Parathyroid adenoma (tissue), 2 donors: Measurements from ENCODE around the gene SLC25A13.

Experiments used
- H2AFZ ChIP-seq: fragments of 300-600 bp; sonication (generic); one replicate; pipeline ENCODE4 v1.7.0; 2017; ENCODE audit warnings: antibody characterized with exemption, mild to moderate bottlenecking
- H3K27ac ChIP-seq: fragments of 300-600 bp; sonication (generic); one replicate; pipeline ENCODE4 v1.7.0; 2017
- H3K27me3 ChIP-seq: fragments of 300-600 bp; sonication (generic); one replicate; pipeline ENCODE4 v1.7.0; 2017; ENCODE audit warnings: low read length; ENCODE audit not compliant: control insufficient read depth, insufficient read depth
- H3K36me3 ChIP-seq: fragments of 300-600 bp; sonication (generic); one replicate; pipeline ENCODE4 v1.7.0; 2017; ENCODE audit warnings: low read length; ENCODE audit not compliant: control insufficient read depth, insufficient read depth
- H3K4me1 ChIP-seq: fragments of 300-600 bp; sonication (generic); one replicate; pipeline ENCODE4 v1.7.0; 2017; ENCODE audit warnings: control low read depth
- H3K4me2 ChIP-seq: fragments of 300-600 bp; sonication (generic); one replicate; pipeline ENCODE4 v1.7.0; 2017; ENCODE audit warnings: low read length
- H3K4me3 ChIP-seq: fragments of 300-600 bp; sonication (generic); one replicate; pipeline ENCODE4 v1.7.0; 2017; ENCODE audit warnings: low read depth, low read length
- H3K79me2 ChIP-seq: fragments of 300-600 bp; sonication (generic); one replicate; pipeline ENCODE4 v1.7.0; 2017; ENCODE audit warnings: control low read depth
- H3K9ac ChIP-seq: fragments of 300-600 bp; sonication (generic); one replicate; pipeline ENCODE4 v1.7.0; 2017; ENCODE audit warnings: mild to moderate bottlenecking
- H3K9me3 ChIP-seq: fragments of 300-600 bp; sonication (generic); one replicate; pipeline ENCODE4 v1.7.0; 2017; ENCODE audit warnings: low read length; ENCODE audit not compliant: control insufficient read depth
- TF ChIP-seq, protein P1 (sequence below): fragments of 300-600 bp; sonication (generic); IDR thresholded peaks from one replicate; pipeline ENCODE4 v1.7.0; 2017; ENCODE audit warnings: antibody characterized with exemption, mild to moderate bottlenecking
- donor health status: primary hyperparathyroidism.

SLC25A13 gene

DNA sequence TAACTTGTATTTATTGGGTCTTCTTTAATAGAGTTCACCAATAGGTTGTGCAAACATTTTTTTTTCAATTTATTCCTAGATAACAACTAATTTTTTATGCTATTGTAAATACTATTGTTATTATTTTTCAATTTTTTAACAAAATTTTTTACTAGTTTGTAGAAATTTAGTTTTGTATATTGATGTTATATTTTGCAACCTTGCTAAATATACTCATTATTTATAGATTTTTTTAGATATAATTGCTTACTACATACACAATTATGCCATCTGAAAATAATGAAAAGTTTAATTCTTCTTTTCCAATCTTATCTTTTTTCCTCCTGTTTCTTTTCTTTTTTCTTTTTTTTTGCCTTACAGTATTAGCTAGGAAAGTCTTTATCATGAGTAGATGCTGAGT, 216.9 kb downstream of the SLC25A13 start:
- no peak overlapping the region for H2AFZ ChIP-seq
- no peaks in the 10 kb centered on the region for H3K36me3 ChIP-seq
- no peak overlapping the region for H3K27ac ChIP-seq
- H3K27me3 ChIP-seq = no peaks in the 10 kb centered on the region
- TF ChIP-seq, protein P1, sequence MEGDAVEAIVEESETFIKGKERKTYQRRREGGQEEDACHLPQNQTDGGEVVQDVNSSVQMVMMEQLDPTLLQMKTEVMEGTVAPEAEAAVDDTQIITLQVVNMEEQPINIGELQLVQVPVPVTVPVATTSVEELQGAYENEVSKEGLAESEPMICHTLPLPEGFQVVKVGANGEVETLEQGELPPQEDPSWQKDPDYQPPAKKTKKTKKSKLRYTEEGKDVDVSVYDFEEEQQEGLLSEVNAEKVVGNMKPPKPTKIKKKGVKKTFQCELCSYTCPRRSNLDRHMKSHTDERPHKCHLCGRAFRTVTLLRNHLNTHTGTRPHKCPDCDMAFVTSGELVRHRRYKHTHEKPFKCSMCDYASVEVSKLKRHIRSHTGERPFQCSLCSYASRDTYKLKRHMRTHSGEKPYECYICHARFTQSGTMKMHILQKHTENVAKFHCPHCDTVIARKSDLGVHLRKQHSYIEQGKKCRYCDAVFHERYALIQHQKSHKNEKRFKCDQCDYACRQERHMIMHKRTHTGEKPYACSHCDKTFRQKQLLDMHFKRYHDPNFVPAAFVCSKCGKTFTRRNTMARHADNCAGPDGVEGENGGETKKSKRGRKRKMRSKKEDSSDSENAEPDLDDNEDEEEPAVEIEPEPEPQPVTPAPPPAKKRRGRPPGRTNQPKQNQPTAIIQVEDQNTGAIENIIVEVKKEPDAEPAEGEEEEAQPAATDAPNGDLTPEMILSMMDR = no peak
- no peaks in the 10 kb centered on the region for H3K4me1 ChIP-seq
- H3K4me2 ChIP-seq = no peak overlapping the region
- no peaks in the 10 kb centered on the region for H3K9me3 ChIP-seq
- H3K79me2 ChIP-seq = no peaks in the 10 kb centered on the region
- H3K4me3 ChIP-seq = no peak overlapping the region
- no peak overlapping the region for H3K9ac ChIP-seq

DNA sequence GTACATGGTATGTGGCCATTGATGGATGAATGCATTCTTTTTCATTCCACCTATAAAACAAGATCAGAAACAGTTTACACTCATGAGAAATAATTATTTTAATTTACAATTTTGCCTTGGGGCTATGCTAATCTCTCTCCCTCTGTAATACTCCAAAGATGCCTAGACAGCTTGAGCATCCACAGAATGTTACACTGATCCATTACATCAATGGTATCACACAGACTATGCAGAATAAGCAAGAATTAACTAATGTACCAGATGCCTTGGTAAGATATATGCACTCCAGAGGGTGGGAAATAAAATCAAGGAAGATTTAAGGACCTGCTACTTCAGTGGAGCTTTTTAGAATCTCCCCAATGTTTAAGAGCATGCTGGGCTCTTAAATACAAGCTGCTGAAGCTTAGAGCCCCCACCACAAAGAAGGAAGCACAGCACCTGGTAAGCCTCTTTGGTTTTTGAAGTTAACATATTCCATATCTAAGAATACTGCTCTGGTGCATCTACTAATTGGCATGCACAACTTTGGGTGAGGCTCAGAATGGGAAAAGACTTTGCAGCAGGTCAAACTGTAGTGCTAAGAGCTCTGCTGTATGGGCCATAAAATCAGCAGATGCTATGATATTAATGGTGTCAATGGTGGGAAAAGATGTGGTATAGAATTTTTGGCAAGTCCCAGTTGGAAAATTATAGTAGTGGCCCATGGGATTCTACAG, 219.6 kb downstream of the SLC25A13 start:
- no peaks in the 10 kb centered on the region for H3K4me1 ChIP-seq
- H3K9me3 ChIP-seq = no peaks in the 10 kb centered on the region
- H3K79me2 ChIP-seq = no peaks in the 10 kb centered on the region
- no peaks in the 10 kb centered on the region for H3K36me3 ChIP-seq
- no peak overlapping the region for H3K9ac ChIP-seq
- no peak overlapping the region for H3K4me2 ChIP-seq
- TF ChIP-seq, protein P1 = no peak
- H3K4me3 ChIP-seq = no peak overlapping the region
- no peak overlapping the region for H3K27ac ChIP-seq
- H2AFZ ChIP-seq = no peak overlapping the region
- no peaks in the 10 kb centered on the region for H3K27me3 ChIP-seq

DNA sequence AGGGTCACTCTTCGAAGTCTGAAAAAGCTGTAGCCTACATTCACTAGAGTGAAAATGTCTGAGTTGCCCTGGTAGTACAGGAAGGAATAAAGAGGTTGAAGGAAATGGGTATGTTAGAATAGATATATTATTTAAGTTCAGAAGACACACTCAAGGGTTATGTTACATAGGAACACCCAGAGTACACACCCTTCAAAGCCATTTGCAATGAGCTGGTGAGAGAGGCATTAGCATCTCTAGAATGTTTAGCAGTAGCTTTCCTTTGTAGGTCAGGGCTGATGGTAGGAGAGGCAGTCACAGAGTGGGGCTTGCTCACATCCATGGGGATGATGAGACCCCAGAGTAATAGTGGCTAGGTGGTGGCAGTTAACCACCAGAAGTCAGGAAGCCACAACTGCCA, 221.2 kb downstream of the SLC25A13 start:
- H3K27me3 ChIP-seq = no peaks in the 10 kb centered on the region
- H3K4me1 ChIP-seq = no peaks in the 10 kb centered on the region
- H3K27ac ChIP-seq = no peak overlapping the region
- no peaks in the 10 kb centered on the region for H3K36me3 ChIP-seq
- no peaks in the 10 kb centered on the region for H3K79me2 ChIP-seq
- no peak overlapping the region for H3K4me2 ChIP-seq
- H3K9me3 ChIP-seq = no peaks in the 10 kb centered on the region
- no peak overlapping the region for H3K9ac ChIP-seq
- no peak overlapping the region for H3K4me3 ChIP-seq
- H2AFZ ChIP-seq = no peak overlapping the region
- TF ChIP-seq, protein P1 = no peak

DNA sequence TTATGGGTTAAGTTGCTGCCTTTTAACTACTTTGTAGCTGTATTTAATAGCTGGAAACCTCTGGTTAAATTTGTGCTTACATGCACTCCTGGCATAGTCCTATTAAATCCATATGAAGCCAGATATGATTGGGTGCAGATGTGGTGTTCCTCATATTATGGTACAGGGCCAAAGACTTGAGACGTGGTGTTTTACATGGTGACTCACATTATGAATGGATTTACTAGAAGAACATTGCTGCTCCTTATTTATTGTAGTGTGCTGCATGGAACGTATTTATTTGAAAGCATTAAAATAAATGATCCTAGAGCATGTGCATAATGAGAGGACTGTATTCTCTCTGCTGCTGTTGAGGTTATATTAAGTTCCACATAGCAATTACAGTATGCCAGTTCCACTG, 224.1 kb downstream of the SLC25A13 start:
- TF ChIP-seq, protein P1 = no peak
- H3K79me2 ChIP-seq = no peaks in the 10 kb centered on the region
- H3K4me2 ChIP-seq = no peak overlapping the region
- no peak overlapping the region for H3K27ac ChIP-seq
- no peaks in the 10 kb centered on the region for H3K9me3 ChIP-seq
- no peak overlapping the region for H3K4me3 ChIP-seq
- no peaks in the 10 kb centered on the region for H3K4me1 ChIP-seq
- no peaks in the 10 kb centered on the region for H3K36me3 ChIP-seq
- no peak overlapping the region for H2AFZ ChIP-seq
- H3K27me3 ChIP-seq = no peaks in the 10 kb centered on the region
- no peak overlapping the region for H3K9ac ChIP-seq

DNA sequence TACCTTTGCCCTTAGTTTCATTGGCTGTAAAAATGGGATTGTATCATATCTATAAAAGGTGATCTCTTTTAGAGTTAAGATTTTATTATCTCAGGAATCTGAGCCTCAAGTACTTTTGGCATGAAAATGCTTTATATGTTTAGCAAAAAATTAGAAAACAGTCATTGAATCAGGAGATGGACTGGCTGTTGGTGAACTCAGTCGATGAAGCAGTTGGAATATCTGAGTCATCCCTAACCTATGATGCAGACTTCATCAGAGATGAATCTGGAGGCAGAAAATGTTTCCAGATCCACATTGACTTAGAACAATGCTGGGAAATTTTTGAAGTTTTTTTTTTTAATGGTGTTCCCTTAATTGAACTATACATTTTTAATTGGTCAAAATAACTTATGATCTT, 228.5 kb downstream of the SLC25A13 start:
- TF ChIP-seq, protein P1 = no peak
- Histone ChIP-seq H3K4me1 (no peaks in the 10 kb centered on the region), H3K79me2 (no peaks in the 10 kb centered on the region), H3K36me3 (no peaks in the 10 kb centered on the region), H3K27ac (no peak overlapping the region), H3K9me3 (no peaks in the 10 kb centered on the region), H3K27me3 (no peaks in the 10 kb centered on the region), H3K4me3 (no peak overlapping the region), H3K9ac (no peak overlapping the region), H3K4me2 (no peak overlapping the region), H2AFZ (no peak overlapping the region)
